PC-3 (cell line): ENCODE results near the gene BCR.

Experiments
- EZH2 ChIP-seq: fragments of 300-600 bp; sonication (generic); IDR thresholded peaks from one replicate; pipeline ENCODE4 v1.6.1; 2017; ENCODE audit warnings: antibody characterized with exemption, mild to moderate bottlenecking, low read length; ENCODE audit not compliant: unreplicated experiment
- TF ChIP-seq, protein P1 (sequence below): fragments of 300-600 bp; sonication (generic); conservative IDR thresholded peaks from 2 replicates; pipeline ENCODE4 v1.5.1; 2017; ENCODE audit warnings: antibody characterized with exemption, low read depth, mild to moderate bottlenecking, low read length

DNA sequence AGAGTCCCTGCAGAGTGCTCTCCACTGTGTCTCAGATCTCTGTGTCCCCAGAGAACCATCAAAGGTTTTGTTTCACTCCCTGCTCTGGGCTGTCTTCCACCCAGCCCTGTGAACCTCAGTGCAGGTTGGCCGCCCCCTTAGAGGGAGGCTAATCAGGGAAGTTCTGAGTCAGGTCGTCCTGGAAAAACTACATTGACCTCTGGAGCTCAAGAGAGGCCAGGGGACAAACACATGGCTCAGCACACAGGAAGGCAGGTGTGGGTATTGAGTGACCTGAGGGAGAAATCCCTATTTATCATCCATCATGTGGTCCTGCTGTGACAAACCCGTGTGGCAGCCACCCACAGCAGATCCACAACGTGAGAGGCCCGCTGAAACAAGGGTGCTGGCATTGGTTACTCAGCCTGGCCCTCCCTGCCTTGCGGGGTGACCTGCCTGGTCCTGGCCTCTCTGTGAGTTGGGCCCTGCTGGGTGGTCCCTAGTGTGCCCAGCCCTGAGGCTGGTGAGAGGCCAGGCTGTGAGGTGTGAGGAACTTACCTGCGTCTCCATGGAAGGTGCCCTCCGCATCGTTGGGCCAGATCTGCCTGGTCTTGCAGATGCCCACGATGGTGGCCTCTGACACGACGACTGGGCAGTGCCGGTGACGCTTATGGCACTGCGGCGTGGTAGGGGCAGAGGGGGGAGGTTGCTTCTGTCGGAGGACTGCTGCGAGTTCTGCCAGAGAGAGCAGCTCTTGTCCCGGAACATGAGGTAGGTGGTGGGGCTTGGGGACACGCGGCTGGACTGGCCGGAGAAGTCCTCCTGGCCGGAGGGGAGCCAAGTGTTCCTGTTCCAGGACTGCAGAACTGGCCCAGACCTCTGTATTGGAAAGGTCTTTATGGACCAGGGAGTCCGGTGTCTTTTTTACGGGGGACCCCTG, 669 bp upstream of the BCR start:
- TF ChIP-seq, protein P1, sequence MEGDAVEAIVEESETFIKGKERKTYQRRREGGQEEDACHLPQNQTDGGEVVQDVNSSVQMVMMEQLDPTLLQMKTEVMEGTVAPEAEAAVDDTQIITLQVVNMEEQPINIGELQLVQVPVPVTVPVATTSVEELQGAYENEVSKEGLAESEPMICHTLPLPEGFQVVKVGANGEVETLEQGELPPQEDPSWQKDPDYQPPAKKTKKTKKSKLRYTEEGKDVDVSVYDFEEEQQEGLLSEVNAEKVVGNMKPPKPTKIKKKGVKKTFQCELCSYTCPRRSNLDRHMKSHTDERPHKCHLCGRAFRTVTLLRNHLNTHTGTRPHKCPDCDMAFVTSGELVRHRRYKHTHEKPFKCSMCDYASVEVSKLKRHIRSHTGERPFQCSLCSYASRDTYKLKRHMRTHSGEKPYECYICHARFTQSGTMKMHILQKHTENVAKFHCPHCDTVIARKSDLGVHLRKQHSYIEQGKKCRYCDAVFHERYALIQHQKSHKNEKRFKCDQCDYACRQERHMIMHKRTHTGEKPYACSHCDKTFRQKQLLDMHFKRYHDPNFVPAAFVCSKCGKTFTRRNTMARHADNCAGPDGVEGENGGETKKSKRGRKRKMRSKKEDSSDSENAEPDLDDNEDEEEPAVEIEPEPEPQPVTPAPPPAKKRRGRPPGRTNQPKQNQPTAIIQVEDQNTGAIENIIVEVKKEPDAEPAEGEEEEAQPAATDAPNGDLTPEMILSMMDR, result no peak
- no peak for TF ChIP-seq EZH2
